MCF 10A (cell line): Measurements from ENCODE around the gene DTL. TPM values are rescaled to one million over a fixed set of nuclear protein-coding genes. Genes with fewer than 3 reads are reported as not detected.
"Not testable (repeated sequence)": the region's sequence is repeated elsewhere in the genome, so short reads cannot be mapped to it uniquely, and the experiment has no call there.

Source experiments
- Bru-seq: library from RNA; stranded (reverse); fragments of 400-500 nt; gene quantifications from one replicate; lab custom pipeline; 2021; lab: Mats Ljungman, UMichigan
- BruChase-seq, 2 experiments: library from RNA; stranded (reverse); fragments of 400-500 nt; gene quantifications; one replicate each; lab custom pipeline; 2021; lab: Mats Ljungman, UMichigan
- BruUV-seq: library from RNA; stranded (reverse); fragments of 400-500 nt; replicated peaks from 2 replicates; lab custom pipeline; 2021; lab: Mats Ljungman, UMichigan
- CTCF ChIA-PET: fragments of 300-600 bp; sonication (Branson Sonifier 250); formaldehyde crosslinking; extraction: SDS; loops from one replicate; lab custom pipeline; 2021; ENCODE audit warnings: antibody characterized with exemption, inconsistent platforms; lab: Yijun Ruan, JAX
- POLR2A ChIA-PET: fragments of 300-600, 350-650 bp; sonication (Branson Sonifier 250); formaldehyde crosslinking; extraction: SDS; loops from one replicate; lab custom pipeline; 2020; ENCODE audit warnings: antibody characterized with exemption, inconsistent platforms; lab: Yijun Ruan, JAX
- DNase-seq: peaks from one replicate; pipeline ENCODE4 v3.0.0-alpha.2; 2018; ENCODE audit not compliant: unreplicated experiment
- H3K27ac Mint-ChIP-seq: one replicate; pipeline ENCODE4 v1.8.0; 2022; ENCODE audit warnings: mild to moderate bottlenecking, low read depth, mixed read lengths; ENCODE audit not compliant: unreplicated experiment
- H3K27me3 Mint-ChIP-seq: one replicate; pipeline ENCODE4 v1.8.0; 2022; ENCODE audit warnings: mixed read lengths; ENCODE audit not compliant: insufficient read depth, unreplicated experiment
- H3K36me3 Mint-ChIP-seq: one replicate; pipeline ENCODE4 v1.8.0; 2022; ENCODE audit warnings: mild to moderate bottlenecking, moderate library complexity, mixed read lengths; ENCODE audit not compliant: insufficient read depth, unreplicated experiment
- H3K4me1 Mint-ChIP-seq: one replicate; pipeline ENCODE4 v1.8.0; 2022; ENCODE audit warnings: mixed read lengths; ENCODE audit not compliant: insufficient read depth, unreplicated experiment
- H3K4me3 Mint-ChIP-seq: one replicate; pipeline ENCODE4 v1.8.0; 2022; ENCODE audit warnings: mild to moderate bottlenecking, moderate library complexity, mixed read lengths; ENCODE audit not compliant: unreplicated experiment
- H3K9me3 Mint-ChIP-seq: one replicate; pipeline ENCODE4 v1.8.0; 2022; ENCODE audit warnings: mixed read lengths; ENCODE audit not compliant: unreplicated experiment
- CTCF ChIP-seq: fragments of 200-600 bp; IDR thresholded peaks from one replicate; pipeline ENCODE4 v1.8.0; 2022; ENCODE audit warnings: antibody characterized with exemption, mild to moderate bottlenecking; ENCODE audit not compliant: unreplicated experiment
- intact Hi-C: fragments of 100-400 bp; cut with micrococcal nuclease; formaldehyde crosslinking; loops from 2 replicates; pipeline ENCODE4 v1.14.1; 2022
- long read RNA-seq: library from polyadenylated mRNA; stranded (forward); transcript quantifications from one replicate; pipeline ENCODE4 v2.0.0, GENCODE V29; 2022
- total RNA-seq: library from RNA; stranded (reverse); gene quantifications from 2 replicates; pipeline ENCODE4 v1.2.3, GENCODE V29; 2022

Gene DTL
- total RNA-seq (20.2 and 34.4 TPM in 2 replicates), Bru-seq, nascent RNA (percentile 71 among the genes with signal in this experiment), BruChase-seq, experiment 1, labeled RNA remaining after a 6-hour chase (percentile 69 among the genes with signal in this experiment), BruChase-seq, experiment 2, labeled RNA remaining after a 2-hour chase (percentile 70 among the genes with signal in this experiment)
- long read RNA-seq, full-length matches to known transcripts: 97 of 109 reads
- long read RNA-seq, partial matches to known transcripts: 5 of 109 reads
- long read RNA-seq, other reads (novel, unspliced or antisense): 7 of 109 reads

GRCh38 chr1:212035123-212035834, at the start of gene DTL, which contains the start of gene INTS7:
DTL (plus strand) TSS chr1:212035748; CDS start chr1:212035891, 143 bp downstream.
INTS7 (minus strand) TSS chr1:212035557; CDS start chr1:212035437, 120 bp downstream.
- ChIA-PET CTCF (interaction anchor here (0.5 to 13.7 kb wide), 108 partner anchors 11 to 1040 kb away, joined by 3 to 332 read pairs (median 4); partner anchors contain the start of gene NEK2), POLR2A (interaction anchor here (0.6 to 17.8 kb wide), 68 partner anchors 12 to 1661 kb away, joined by 3 to 385 read pairs (median 4); partner anchors contain the start of genes FLVCR1, NEK2, NENF and NSL1)
- peak within 1 kb of the TSS; percentile 89 for H3K27ac Mint-ChIP-seq
- no peaks in the 10 kb centered on the region for H3K9me3 Mint-ChIP-seq
- intact Hi-C loops: loop anchor here (1.0 to 10.0 kb wide), 9 partner anchors 23 to 570 kb away; partner anchors contain the start of gene ATF3
- peak; percentile 100 for DNase-seq
- H3K4me3 Mint-ChIP-seq: peak within 1 kb of the TSS; percentile 88
- TSS peak; percentile 57 for BruUV-seq
- H3K27me3 Mint-ChIP-seq: no peaks in the 10 kb centered on the region
- H3K36me3 Mint-ChIP-seq: peaks cover 18% of the 10 kb centered on the region
- peaks cover 65% of the 10 kb centered on the region for H3K4me1 Mint-ChIP-seq
- peak; percentile 99 for TF ChIP-seq CTCF

GRCh38 chr1:211986628-211987254, 48.8 kb upstream of the DTL start:
- POLR2A ChIA-PET: interaction anchor here (0.7 to 1.7 kb wide), 5 partner anchors 9 to 163 kb away, joined by 3 to 5 read pairs (median 4); partner anchors contain the start of genes DTL and INTS7
- no TSS peak for BruUV-seq
- Mint-ChIP-seq H3K9me3 (no peaks in the 10 kb centered on the region), H3K27me3 (no peaks in the 10 kb centered on the region), H3K4me1 (no peaks in the 10 kb centered on the region), H3K36me3 (peaks cover 69% of the 10 kb centered on the region), H3K27ac (no peak overlapping the region), H3K4me3 (no peak overlapping the region)
- intact Hi-C loops: no loop called here
- CTCF ChIA-PET: interaction anchor here (0.6 to 2.1 kb wide), 9 partner anchors 11 to 593 kb away, joined by 3 to 13 read pairs (median 3); no protein-coding TSS in a partner anchor
- no peak for TF ChIP-seq CTCF
- no peak for DNase-seq

GRCh38 chr1:211991695-211992094, 43.9 kb upstream of the DTL start:
- BruUV-seq: no TSS peak
- no peaks in the 10 kb centered on the region for H3K9me3 Mint-ChIP-seq
- no peak overlapping the region for H3K27ac Mint-ChIP-seq
- TF ChIP-seq CTCF: no peak
- H3K36me3 Mint-ChIP-seq: peaks cover 45% of the 10 kb centered on the region
- POLR2A ChIA-PET: interaction anchor here (1.0 to 1.3 kb wide), 3 partner anchors 10 to 28 kb away, joined by 3 to 4 read pairs (median 3); no protein-coding TSS in a partner anchor
- no peaks in the 10 kb centered on the region for H3K4me1 Mint-ChIP-seq
- no peak for DNase-seq
- H3K4me3 Mint-ChIP-seq: no peak overlapping the region
- H3K27me3 Mint-ChIP-seq: no peaks in the 10 kb centered on the region
- intact Hi-C loops: no loop called here
- CTCF ChIA-PET: interaction anchor here (0.5 to 2.2 kb wide), 5 partner anchors 43 to 311 kb away, joined by 3 to 21 read pairs (median 3); partner anchors contain the start of genes DTL and INTS7

GRCh38 chr1:211997426-211997825, 38.1 kb upstream of the DTL start:
- H3K27me3 Mint-ChIP-seq, DNase-seq, H3K27ac Mint-ChIP-seq, H3K4me3 Mint-ChIP-seq, intact Hi-C loops, BruUV-seq, H3K9me3 Mint-ChIP-seq, POLR2A ChIA-PET, H3K4me1 Mint-ChIP-seq: not testable (repeated sequence)
- peaks cover 71% of the 10 kb centered on the region for H3K36me3 Mint-ChIP-seq
- CTCF ChIA-PET: interaction anchor here (0.6 to 5.5 kb wide), 8 partner anchors 11 to 874 kb away, joined by 3 to 22 read pairs (median 4); no protein-coding TSS in a partner anchor
